HG03095 (cell line): ENCODE measurements around the gene ROBO1.

Experiments
- ATAC-seq: cut with Tn5 transposase; IDR thresholded peaks from one replicate; pipeline ENCODE4 v1.9.1; 2021; ENCODE audit warnings: moderate library complexity; ENCODE audit not compliant: unreplicated experiment

The ROBO1 gene

GRCh38 chr3:78860567-78860966 lies 907.2 kb downstream of the ROBO1 start:
- no peak for ATAC-seq

- no peak for ATAC-seq
Measured at GRCh38 chr3:78858910-78859309, 908.9 kb downstream of the ROBO1 start.

- ATAC-seq: no peak
Measured at GRCh38 chr3:78858174-78858573, 909.6 kb downstream of the ROBO1 start.

- no peak for ATAC-seq
Measured at GRCh38 chr3:78857494-78858111, 910.2 kb downstream of the ROBO1 start.

- ATAC-seq: no peak
Measured at GRCh38 chr3:78856164-78856563, 911.6 kb downstream of the ROBO1 start.

GRCh38 chr3:78855190-78855589 lies 912.6 kb downstream of the ROBO1 start:
- no peak for ATAC-seq

GRCh38 chr3:78848392-78849288 lies 919.2 kb downstream of the ROBO1 start:
- no peak for ATAC-seq

- ATAC-seq: no peak
Measured at GRCh38 chr3:78847603-78848002, 920.2 kb downstream of the ROBO1 start.

GRCh38 chr3:78847203-78847602 lies 920.6 kb downstream of the ROBO1 start:
- no peak for ATAC-seq

GRCh38 chr3:78846718-78847117 lies 921.1 kb downstream of the ROBO1 start:
- ATAC-seq: no peak

- no peak for ATAC-seq
Measured at GRCh38 chr3:78845605-78846004, 922.2 kb downstream of the ROBO1 start.

- ATAC-seq: no peak
Measured at GRCh38 chr3:78844307-78844706, 923.5 kb downstream of the ROBO1 start.

GRCh38 chr3:78839693-78840092 lies 928.1 kb downstream of the ROBO1 start:
- ATAC-seq: no peak

- no peak for ATAC-seq
Measured at GRCh38 chr3:78838362-78838761, 929.4 kb downstream of the ROBO1 start.

- ATAC-seq: no peak
Measured at GRCh38 chr3:78834910-78835309, 932.9 kb downstream of the ROBO1 start.

- no peak for ATAC-seq
Measured at GRCh38 chr3:78832785-78833204, 935.0 kb downstream of the ROBO1 start.

- no peak for ATAC-seq
Measured at GRCh38 chr3:78831446-78831972, 936.3 kb downstream of the ROBO1 start.

GRCh38 chr3:78830470-78830869 lies 937.3 kb downstream of the ROBO1 start:
- no peak for ATAC-seq

- no peak for ATAC-seq
Measured at GRCh38 chr3:78827618-78828017, 940.2 kb downstream of the ROBO1 start.

GRCh38 chr3:78825858-78826215 lies 942.0 kb downstream of the ROBO1 start:
- no peak for ATAC-seq

GRCh38 chr3:78825118-78825857 lies 942.5 kb downstream of the ROBO1 start:
- ATAC-seq: no peak
